ENCODE results near the gene EIF2S1. TPM values are rescaled to one million over a fixed set of nuclear protein-coding genes. Genes with fewer than 3 reads are reported as not detected.

The EIF2S1 gene
- polyA plus RNA-seq, 1 donor from 2014 or later = 108 TPM

- H3K9me3 ChIP-seq (ENCODE audit: low read length) = no peaks in the 10 kb centered on the region
- H3K79me2 ChIP-seq (replicated peaks; ENCODE audit: insufficient read depth, low read length) = peaks cover 2% of the 10 kb centered on the region
- H3F3A ChIP-seq (ENCODE audit: insufficient read depth, low read length, poor library complexity, severe bottlenecking) = no peaks in the 10 kb centered on the region
- no peaks in the 10 kb centered on the region for H3K27me3 ChIP-seq (ENCODE audit: insufficient read depth, low read depth, low read length)
- H3K9me2 ChIP-seq (ENCODE audit: insufficient read depth, low read length) = no peaks in the 10 kb centered on the region
- H4K20me1 ChIP-seq (ENCODE audit: insufficient read depth) = no peaks in the 10 kb centered on the region
- TF ChIP-seq CTCF (IDR thresholded peaks at IDR 0.05; ENCODE audit: poor library complexity, severe bottlenecking) = no peak
- no peak for TF ChIP-seq EZH2 (IDR thresholded peaks at IDR 0.05; ENCODE audit: borderline replicate concordance, insufficient read depth, low read length, poor library complexity, severe bottlenecking)
- TF ChIP-seq MXI1 (conservative IDR thresholded peaks at IDR 0.05; ENCODE audit: poor library complexity, severe bottlenecking) = no peak
- TF ChIP-seq RAD21 (conservative IDR thresholded peaks at IDR 0.05) = no peak
- TF ChIP-seq, protein P1, sequence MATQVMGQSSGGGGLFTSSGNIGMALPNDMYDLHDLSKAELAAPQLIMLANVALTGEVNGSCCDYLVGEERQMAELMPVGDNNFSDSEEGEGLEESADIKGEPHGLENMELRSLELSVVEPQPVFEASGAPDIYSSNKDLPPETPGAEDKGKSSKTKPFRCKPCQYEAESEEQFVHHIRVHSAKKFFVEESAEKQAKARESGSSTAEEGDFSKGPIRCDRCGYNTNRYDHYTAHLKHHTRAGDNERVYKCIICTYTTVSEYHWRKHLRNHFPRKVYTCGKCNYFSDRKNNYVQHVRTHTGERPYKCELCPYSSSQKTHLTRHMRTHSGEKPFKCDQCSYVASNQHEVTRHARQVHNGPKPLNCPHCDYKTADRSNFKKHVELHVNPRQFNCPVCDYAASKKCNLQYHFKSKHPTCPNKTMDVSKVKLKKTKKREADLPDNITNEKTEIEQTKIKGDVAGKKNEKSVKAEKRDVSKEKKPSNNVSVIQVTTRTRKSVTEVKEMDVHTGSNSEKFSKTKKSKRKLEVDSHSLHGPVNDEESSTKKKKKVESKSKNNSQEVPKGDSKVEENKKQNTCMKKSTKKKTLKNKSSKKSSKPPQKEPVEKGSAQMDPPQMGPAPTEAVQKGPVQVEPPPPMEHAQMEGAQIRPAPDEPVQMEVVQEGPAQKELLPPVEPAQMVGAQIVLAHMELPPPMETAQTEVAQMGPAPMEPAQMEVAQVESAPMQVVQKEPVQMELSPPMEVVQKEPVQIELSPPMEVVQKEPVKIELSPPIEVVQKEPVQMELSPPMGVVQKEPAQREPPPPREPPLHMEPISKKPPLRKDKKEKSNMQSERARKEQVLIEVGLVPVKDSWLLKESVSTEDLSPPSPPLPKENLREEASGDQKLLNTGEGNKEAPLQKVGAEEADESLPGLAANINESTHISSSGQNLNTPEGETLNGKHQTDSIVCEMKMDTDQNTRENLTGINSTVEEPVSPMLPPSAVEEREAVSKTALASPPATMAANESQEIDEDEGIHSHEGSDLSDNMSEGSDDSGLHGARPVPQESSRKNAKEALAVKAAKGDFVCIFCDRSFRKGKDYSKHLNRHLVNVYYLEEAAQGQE (IDR thresholded peaks at IDR 0.05; ENCODE audit: borderline replicate concordance) = no peak
- no peak for TF ChIP-seq SMC3 (conservative IDR thresholded peaks at IDR 0.05; ENCODE audit: poor library complexity)
- no peak for TF ChIP-seq TAF1 (IDR thresholded peaks at IDR 0.05; ENCODE audit: low read depth)
- TF ChIP-seq POLR2AphosphoS5 (IDR thresholded peaks at IDR 0.05) = no peak
- no peak for TF ChIP-seq EP300 (conservative IDR thresholded peaks at IDR 0.05; ENCODE audit: poor library complexity, severe bottlenecking)
- no peak overlapping the region for H3K4me2 ChIP-seq (ENCODE audit: low read length)
- H3K9ac ChIP-seq (ENCODE audit: low read length) = no peak overlapping the region
- H3K4me3 ChIP-seq (ENCODE audit: low read length) = no peak overlapping the region
- no peak overlapping the region for H3K27ac ChIP-seq (ENCODE audit: low read length)
- no peak overlapping the region for H2AFZ ChIP-seq (ENCODE audit: low read depth, low read length)
- peaks cover 4% of the 10 kb centered on the region for H3K36me3 ChIP-seq (ENCODE audit: insufficient read depth, low read length)
Measured at GRCh38 chr14:67373347-67373746, 13.2 kb downstream of the EIF2S1 start.

GRCh38 chr14:67377916-67378315, 17.8 kb downstream of the EIF2S1 start:
- no peaks in the 10 kb centered on the region for H3K27me3 ChIP-seq (ENCODE audit: insufficient read depth, low read depth, low read length)
- TF ChIP-seq EZH2 (IDR thresholded peaks at IDR 0.05; ENCODE audit: borderline replicate concordance, insufficient read depth, low read length, poor library complexity, severe bottlenecking) = no peak
- no peak for TF ChIP-seq TAF1 (IDR thresholded peaks at IDR 0.05; ENCODE audit: low read depth)
- no peak for TF ChIP-seq POLR2AphosphoS5 (IDR thresholded peaks at IDR 0.05)
- TF ChIP-seq CTCF (IDR thresholded peaks at IDR 0.05; ENCODE audit: poor library complexity, severe bottlenecking) = no peak
- no peak for TF ChIP-seq RAD21 (conservative IDR thresholded peaks at IDR 0.05)
- TF ChIP-seq, protein P1 (IDR thresholded peaks at IDR 0.05; ENCODE audit: borderline replicate concordance) = no peak
- no peak for TF ChIP-seq MXI1 (conservative IDR thresholded peaks at IDR 0.05; ENCODE audit: poor library complexity, severe bottlenecking)
- no peak for TF ChIP-seq SMC3 (conservative IDR thresholded peaks at IDR 0.05; ENCODE audit: poor library complexity)
- no peak for TF ChIP-seq EP300 (conservative IDR thresholded peaks at IDR 0.05; ENCODE audit: poor library complexity, severe bottlenecking)
- H3K9me3 ChIP-seq (ENCODE audit: low read length) = no peaks in the 10 kb centered on the region
- H3K79me2 ChIP-seq (replicated peaks; ENCODE audit: insufficient read depth, low read length) = no peaks in the 10 kb centered on the region
- no peak overlapping the region for H3K4me3 ChIP-seq (ENCODE audit: low read length)
- no peaks in the 10 kb centered on the region for H3F3A ChIP-seq (ENCODE audit: insufficient read depth, low read length, poor library complexity, severe bottlenecking)
- peaks cover 3% of the 10 kb centered on the region for H3K36me3 ChIP-seq (ENCODE audit: insufficient read depth, low read length)
- H3K4me2 ChIP-seq (ENCODE audit: low read length) = no peak overlapping the region
- H3K27ac ChIP-seq (ENCODE audit: low read length) = no peak overlapping the region
- no peaks in the 10 kb centered on the region for H4K20me1 ChIP-seq (ENCODE audit: insufficient read depth)
- no peaks in the 10 kb centered on the region for H3K9me2 ChIP-seq (ENCODE audit: insufficient read depth, low read length)
- no peak overlapping the region for H3K9ac ChIP-seq (ENCODE audit: low read length)
- H2AFZ ChIP-seq (ENCODE audit: low read depth, low read length) = no peak overlapping the region
